Activated naive CD8-positive, alpha-beta T cell (primary cell): Measurements from ENCODE around the gene DRICH1.
"Not testable (repeated sequence)": the region's sequence is repeated elsewhere in the genome, so short reads cannot be mapped to it uniquely, and the experiment has no call there.

Experiments
- H3K27ac Mint-ChIP-seq: one replicate; pipeline ENCODE4 v1.8.0; 2021; ENCODE audit warnings: mixed read lengths
- H3K27me3 Mint-ChIP-seq: one replicate; pipeline ENCODE4 v1.8.0; 2021; ENCODE audit warnings: mixed read lengths
- H3K36me3 Mint-ChIP-seq: one replicate; pipeline ENCODE4 v1.8.0; 2021; ENCODE audit warnings: mixed read lengths
- H3K4me1 Mint-ChIP-seq: one replicate; pipeline ENCODE4 v1.8.0; 2021; ENCODE audit warnings: low read depth, mixed read lengths
- H3K4me3 Mint-ChIP-seq: one replicate; pipeline ENCODE4 v1.8.0; 2021; ENCODE audit warnings: mild to moderate bottlenecking, mixed read lengths
- H3K9me3 Mint-ChIP-seq: one replicate; pipeline ENCODE4 v1.8.0; 2021; ENCODE audit warnings: low read depth, mixed read lengths

The DRICH1 gene

GRCh38 chr22:23622634-23623033 is 9.5 kb downstream of the DRICH1 start:
- H3K27me3 Mint-ChIP-seq = no peaks in the 10 kb centered on the region
- no peak overlapping the region for H3K27ac Mint-ChIP-seq
- H3K4me1 Mint-ChIP-seq = no peaks in the 10 kb centered on the region
- H3K9me3 Mint-ChIP-seq = no peaks in the 10 kb centered on the region
- peaks cover 16% of the 10 kb centered on the region for H3K36me3 Mint-ChIP-seq
- no peak overlapping the region for H3K4me3 Mint-ChIP-seq

- not testable (repeated sequence) for H3K27ac Mint-ChIP-seq, H3K9me3 Mint-ChIP-seq, H3K27me3 Mint-ChIP-seq, H3K4me1 Mint-ChIP-seq, H3K4me3 Mint-ChIP-seq
- peaks cover 19% of the 10 kb centered on the region for H3K36me3 Mint-ChIP-seq
These were observed 10.2 kb downstream of the DRICH1 start for GRCh38 chr22:23621916-23622315.

- no peak overlapping the region for H3K4me3 Mint-ChIP-seq
- peaks cover 19% of the 10 kb centered on the region for H3K36me3 Mint-ChIP-seq
- no peaks in the 10 kb centered on the region for H3K9me3 Mint-ChIP-seq
- no peaks in the 10 kb centered on the region for H3K4me1 Mint-ChIP-seq
- H3K27me3 Mint-ChIP-seq = no peaks in the 10 kb centered on the region
- no peak overlapping the region for H3K27ac Mint-ChIP-seq
These were observed 10.9 kb downstream of the DRICH1 start for GRCh38 chr22:23621082-23621780.

GRCh38 chr22:23613193-23613972 is 18.7 kb downstream of the DRICH1 start:
- no peaks in the 10 kb centered on the region for H3K27me3 Mint-ChIP-seq
- H3K36me3 Mint-ChIP-seq = peaks cover 9% of the 10 kb centered on the region
- no peaks in the 10 kb centered on the region for H3K9me3 Mint-ChIP-seq
- no peak overlapping the region for H3K27ac Mint-ChIP-seq
- H3K4me3 Mint-ChIP-seq = no peak overlapping the region
- no peaks in the 10 kb centered on the region for H3K4me1 Mint-ChIP-seq

GRCh38 chr22:23609983-23610781 is 21.9 kb downstream of the DRICH1 start:
- no peaks in the 10 kb centered on the region for H3K4me1 Mint-ChIP-seq
- H3K36me3 Mint-ChIP-seq = peaks cover 5% of the 10 kb centered on the region
- no peak overlapping the region for H3K27ac Mint-ChIP-seq
- no peaks in the 10 kb centered on the region for H3K9me3 Mint-ChIP-seq
- no peaks in the 10 kb centered on the region for H3K27me3 Mint-ChIP-seq
- H3K4me3 Mint-ChIP-seq = no peak overlapping the region

GRCh38 chr22:23608583-23608982 is 23.5 kb downstream of the DRICH1 start:
- Mint-ChIP-seq H3K9me3 (no peaks in the 10 kb centered on the region), H3K4me3 (no peak overlapping the region), H3K27me3 (no peaks in the 10 kb centered on the region)

GRCh38 chr22:23606204-23607131 is 25.7 kb downstream of the DRICH1 start:
- no peak overlapping the region for H3K4me3 Mint-ChIP-seq
- H3K4me1 Mint-ChIP-seq = no peaks in the 10 kb centered on the region
- no peaks in the 10 kb centered on the region for H3K9me3 Mint-ChIP-seq
- no peaks in the 10 kb centered on the region for H3K36me3 Mint-ChIP-seq
- H3K27ac Mint-ChIP-seq = no peak overlapping the region
- H3K27me3 Mint-ChIP-seq = no peaks in the 10 kb centered on the region

More at GRCh38 chr22:23608583-23608982, 23.5 kb downstream of the DRICH1 start:
- Mint-ChIP-seq H3K4me1 (no peaks in the 10 kb centered on the region), H3K36me3 (no peaks in the 10 kb centered on the region), H3K27ac (no peak overlapping the region)

GRCh38 chr22:23604939-23605712 is 27.0 kb downstream of the DRICH1 start:
- Mint-ChIP-seq H3K4me3 (no peak overlapping the region), H3K9me3 (no peaks in the 10 kb centered on the region), H3K27me3 (no peaks in the 10 kb centered on the region), H3K4me1 (no peaks in the 10 kb centered on the region), H3K36me3 (no peaks in the 10 kb centered on the region), H3K27ac (no peak overlapping the region)

- Mint-ChIP-seq H3K4me3 (no peak overlapping the region), H3K4me1 (no peaks in the 10 kb centered on the region), H3K27me3 (no peaks in the 10 kb centered on the region), H3K36me3 (no peaks in the 10 kb centered on the region), H3K9me3 (no peaks in the 10 kb centered on the region), H3K27ac (no peak overlapping the region)
These were observed 28.9 kb downstream of the DRICH1 start for GRCh38 chr22:23603266-23603665.

- no peaks in the 10 kb centered on the region for H3K4me1 Mint-ChIP-seq
- no peak overlapping the region for H3K27ac Mint-ChIP-seq
- H3K9me3 Mint-ChIP-seq = no peaks in the 10 kb centered on the region
- H3K36me3 Mint-ChIP-seq = no peaks in the 10 kb centered on the region
- H3K27me3 Mint-ChIP-seq = no peaks in the 10 kb centered on the region
- H3K4me3 Mint-ChIP-seq = no peak overlapping the region
These were observed 33.2 kb downstream of the DRICH1 start for GRCh38 chr22:23598805-23599518.

- H3K36me3 Mint-ChIP-seq, H3K4me3 Mint-ChIP-seq, H3K4me1 Mint-ChIP-seq, H3K9me3 Mint-ChIP-seq, H3K27ac Mint-ChIP-seq, H3K27me3 Mint-ChIP-seq: not testable (repeated sequence)
These were observed 34.4 kb downstream of the DRICH1 start for GRCh38 chr22:23597576-23598268.

- H3K27ac Mint-ChIP-seq, H3K36me3 Mint-ChIP-seq: not testable (repeated sequence)
These were observed 36.2 kb downstream of the DRICH1 start for GRCh38 chr22:23595904-23596303.

GRCh38 chr22:23591846-23592245 is 40.3 kb downstream of the DRICH1 start:
- no peak overlapping the region for H3K4me3 Mint-ChIP-seq
- no peak overlapping the region for H3K27ac Mint-ChIP-seq
- H3K9me3 Mint-ChIP-seq = no peaks in the 10 kb centered on the region
- H3K36me3 Mint-ChIP-seq = no peaks in the 10 kb centered on the region
- H3K27me3 Mint-ChIP-seq = peaks cover 1% of the 10 kb centered on the region
- H3K4me1 Mint-ChIP-seq = no peaks in the 10 kb centered on the region

More at GRCh38 chr22:23595904-23596303, 36.2 kb downstream of the DRICH1 start:
- H3K9me3 Mint-ChIP-seq, H3K27me3 Mint-ChIP-seq, H3K4me3 Mint-ChIP-seq, H3K4me1 Mint-ChIP-seq: not testable (repeated sequence)
